ENCODE data around the gene NEK3. TPM values are rescaled to one million over a fixed set of nuclear protein-coding genes. Genes with fewer than 3 reads are reported as not detected.
"Not testable (repeated sequence)": the region's sequence is repeated elsewhere in the genome, so short reads cannot be mapped to it uniquely, and the experiment has no call there.

NEK3 gene
- total RNA-seq, 1 donor from 2014 or later: 3.8 TPM

GRCh38 chr13:52171686-52172085 lies 12.3 kb upstream of the NEK3 start:
- peak; percentile 63 for ATAC-seq
- not testable (repeated sequence) for DNase-seq (ENCODE audit: low spot score)

- not testable (repeated sequence) for DNase-seq (ENCODE audit: low spot score); ATAC-seq
Measured at GRCh38 chr13:52170828-52171391, 11.5 kb upstream of the NEK3 start.

GRCh38 chr13:52169839-52170238 lies 10.4 kb upstream of the NEK3 start:
- DNase-seq (ENCODE audit: low spot score): no peak
- ATAC-seq: no peak

- ATAC-seq (peak; percentile 40), DNase-seq (ENCODE audit: low spot score) (no peak)
Measured at GRCh38 chr13:52165411-52165810, 6.0 kb upstream of the NEK3 start.

- ATAC-seq (peak; percentile 87), DNase-seq (ENCODE audit: low spot score) (no peak)
Measured at GRCh38 chr13:52164989-52165388, 5.6 kb upstream of the NEK3 start.

GRCh38 chr13:52163878-52164277 lies 4.5 kb upstream of the NEK3 start:
- ATAC-seq; DNase-seq (ENCODE audit: low spot score): not testable (repeated sequence)

- no peak for ATAC-seq
- no peak for DNase-seq (ENCODE audit: low spot score)
Measured at GRCh38 chr13:52162279-52163101, 3.1 kb upstream of the NEK3 start.

GRCh38 chr13:52161181-52161646 lies 1.8 kb upstream of the NEK3 start:
- DNase-seq (ENCODE audit: low spot score): no peak
- ATAC-seq: no peak

GRCh38 chr13:52160506-52160905 lies 1.1 kb upstream of the NEK3 start:
- no peak for DNase-seq (ENCODE audit: low spot score)

GRCh38 chr13:52160053-52160452 lies 656 bp upstream of the NEK3 start:
- ATAC-seq (no peak), DNase-seq (ENCODE audit: low spot score) (no peak)

More at GRCh38 chr13:52160506-52160905, 1.1 kb upstream of the NEK3 start:
- no peak for ATAC-seq

- DNase-seq (ENCODE audit: low spot score): no peak
- ATAC-seq: peak; percentile 57
Measured at GRCh38 chr13:52158629-52159158, 703 bp downstream of the NEK3 start.

- no peak for ATAC-seq
- DNase-seq (ENCODE audit: low spot score): no peak
Measured at GRCh38 chr13:52156724-52157261, 2.6 kb downstream of the NEK3 start.

GRCh38 chr13:52155177-52155576 lies 4.2 kb downstream of the NEK3 start:
- DNase-seq (ENCODE audit: low spot score): no peak
- ATAC-seq: no peak

- DNase-seq (ENCODE audit: low spot score) (no peak), ATAC-seq (no peak)
Measured at GRCh38 chr13:52147225-52147624, 12.2 kb downstream of the NEK3 start.

- peak; percentile 77 for ATAC-seq
- DNase-seq (ENCODE audit: low spot score): no peak
Measured at GRCh38 chr13:52141299-52141698, 18.1 kb downstream of the NEK3 start.

- no peak for ATAC-seq
- DNase-seq (ENCODE audit: low spot score): no peak
Measured at GRCh38 chr13:52137489-52137888, 21.9 kb downstream of the NEK3 start.

GRCh38 chr13:52136763-52137162 lies 22.6 kb downstream of the NEK3 start:
- no peak for ATAC-seq
- DNase-seq (ENCODE audit: low spot score): no peak

- DNase-seq (ENCODE audit: low spot score) (no peak), ATAC-seq (no peak)
Measured at GRCh38 chr13:52130641-52131040, 28.8 kb downstream of the NEK3 start.

GRCh38 chr13:52128714-52129700 lies 30.4 kb downstream of the NEK3 start, which contains the start of gene NEK5:
NEK5 (minus strand) TSS chr13:52129073; CDS start chr13:52127482, 1,591 bp downstream.
- DNase-seq (ENCODE audit: low spot score): peak; percentile 71
- peak; percentile 90 for ATAC-seq
